Erythroblast (primary cell): ENCODE results near the gene SERTM2.
A peak's percentile ranks its signal among the peaks of the same experiment; 100 is the strongest.
"Not testable (repeated sequence)": the region's sequence is repeated elsewhere in the genome, so short reads cannot be mapped to it uniquely, and the experiment has no call there.

ENCODE experiments used
- DNase-seq, 2 experiments: peaks; one replicate each; lab custom pipeline; 2025; lab: John Stamatoyannopoulos, UW
- GATA1 ChIP-seq: IDR thresholded peaks from 2 replicates; pipeline ENCODE4 v1.6.1; 2011; ENCODE audit warnings: low read depth, mild to moderate bottlenecking, control low read depth, low read length, moderate library complexity
- POLR2A ChIP-seq: IDR thresholded peaks from 2 replicates; pipeline ENCODE4 v1.6.1; 2011; ENCODE audit warnings: mild to moderate bottlenecking, low read length

Gene SERTM2

DNA sequence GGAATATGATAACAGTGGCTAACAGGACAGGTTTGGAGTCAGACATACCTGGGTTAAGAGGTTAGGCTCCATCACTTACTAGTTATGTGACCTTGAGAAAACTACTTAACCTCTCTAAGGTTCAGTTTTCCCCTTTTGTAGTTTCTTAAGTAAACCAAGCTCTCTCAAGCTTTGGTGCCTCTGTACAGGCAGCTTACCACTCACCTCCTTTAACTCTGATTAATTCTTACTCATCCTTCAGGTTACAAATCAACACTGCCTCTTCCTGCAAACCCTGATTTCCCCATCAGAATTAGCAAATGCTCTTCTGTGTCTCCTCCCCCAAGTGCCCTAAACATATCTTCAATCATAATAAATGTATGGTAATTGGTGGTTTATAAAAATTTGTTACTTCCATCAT is 3.5 kb upstream of the SERTM2 start:
- TF ChIP-seq POLR2A, result no peak
- no peak for TF ChIP-seq GATA1
- no peak for DNase-seq

DNA sequence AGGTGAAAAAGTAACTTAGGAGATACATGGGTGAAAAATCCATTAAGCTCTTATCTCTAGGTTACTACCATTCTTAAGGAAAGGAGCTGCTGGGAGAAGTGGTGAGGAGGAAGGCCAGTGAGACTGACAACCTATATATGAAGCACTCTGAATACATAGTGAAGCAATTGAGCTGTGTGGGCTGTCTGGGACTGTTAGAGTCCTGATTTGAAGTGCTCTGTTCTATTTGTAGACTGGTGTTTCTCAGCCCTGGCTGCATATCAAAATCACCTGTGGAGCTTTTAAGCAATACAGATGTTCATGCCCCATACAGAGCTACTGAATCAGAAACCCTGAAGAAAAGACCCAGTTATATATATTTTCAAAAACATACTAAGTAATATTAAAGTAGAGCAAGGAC is 3.9 kb downstream of the SERTM2 start:
- no peak for DNase-seq
- TF ChIP-seq POLR2A, result no peak
- TF ChIP-seq GATA1, result no peak

DNA sequence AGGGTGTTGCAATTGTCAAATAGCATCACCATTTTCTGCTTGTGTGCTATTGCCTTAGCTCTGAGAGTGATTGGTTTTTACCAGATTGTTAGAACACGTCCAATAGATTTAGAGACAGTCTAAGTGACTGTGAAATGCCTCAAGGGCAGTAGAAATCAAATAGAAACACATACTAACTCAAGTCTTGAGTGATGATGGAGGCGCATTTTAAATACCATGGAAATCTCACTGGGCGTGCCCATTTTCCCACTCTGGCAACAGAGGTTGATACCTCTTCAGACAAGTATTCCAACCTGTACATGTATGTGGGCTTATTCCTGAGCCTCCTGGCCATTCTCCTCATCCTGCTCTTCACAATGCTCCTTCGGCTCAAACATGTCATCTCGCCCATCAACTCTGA is 7.2 kb downstream of the SERTM2 start:
- TF ChIP-seq GATA1, result no peak
- TF ChIP-seq POLR2A, result no peak
- no peak for DNase-seq

- DNase-seq, result no peak
- TF ChIP-seq GATA1 (no peak), POLR2A (no peak)
These were observed 7.8 kb downstream of the SERTM2 start for GRCh38 chrX:111519215-111519614.

DNA sequence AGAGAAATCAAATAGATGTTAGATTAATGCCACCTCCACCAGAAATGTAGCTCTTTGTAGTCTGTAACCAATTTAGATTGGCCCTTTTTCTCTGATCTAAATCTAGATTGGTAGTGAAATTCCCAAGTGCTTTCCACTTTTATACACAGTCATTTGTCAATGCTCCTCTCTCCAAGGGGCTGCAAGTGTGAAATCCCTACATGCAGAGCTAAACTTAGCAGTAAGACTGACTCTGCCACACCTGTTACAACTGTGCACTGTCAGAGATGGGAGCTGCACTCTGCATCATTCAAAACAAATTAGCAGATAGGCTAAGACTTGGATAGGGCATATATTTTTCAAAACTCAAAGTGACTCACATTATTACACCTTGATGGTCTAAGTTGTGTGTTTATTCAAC is 9.1 kb downstream of the SERTM2 start:
- no peak for DNase-seq
- TF ChIP-seq POLR2A (no peak), GATA1 (no peak)

DNA sequence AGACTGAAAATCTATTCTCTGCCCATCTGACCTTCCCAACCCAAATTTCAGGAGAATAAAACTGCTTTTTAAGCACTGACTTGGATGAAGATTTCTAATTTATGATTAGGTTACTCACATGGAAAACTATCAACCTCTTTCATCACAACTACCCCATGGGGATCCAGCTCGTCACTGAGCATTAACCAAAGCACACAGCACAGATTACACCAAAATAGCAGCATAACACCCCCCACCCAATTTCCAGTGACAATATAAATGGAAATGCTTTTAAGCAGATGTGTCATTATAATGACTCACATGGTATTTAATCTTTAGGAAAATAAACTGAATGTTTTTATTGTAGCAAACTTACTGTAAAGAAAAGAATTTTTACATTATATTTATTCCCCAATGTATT is 9.7 kb downstream of the SERTM2 start:
- DNase-seq, result no peak
- TF ChIP-seq GATA1 (no peak), POLR2A (no peak)

- no peak for DNase-seq
- TF ChIP-seq GATA1 (no peak), POLR2A (no peak)
These were observed 31.8 kb downstream of the SERTM2 start for GRCh38 chrX:111543212-111543741.

GRCh38 chrX:111549235-111549634 is 37.8 kb downstream of the SERTM2 start:
- DNase-seq, result not testable (repeated sequence)

DNA sequence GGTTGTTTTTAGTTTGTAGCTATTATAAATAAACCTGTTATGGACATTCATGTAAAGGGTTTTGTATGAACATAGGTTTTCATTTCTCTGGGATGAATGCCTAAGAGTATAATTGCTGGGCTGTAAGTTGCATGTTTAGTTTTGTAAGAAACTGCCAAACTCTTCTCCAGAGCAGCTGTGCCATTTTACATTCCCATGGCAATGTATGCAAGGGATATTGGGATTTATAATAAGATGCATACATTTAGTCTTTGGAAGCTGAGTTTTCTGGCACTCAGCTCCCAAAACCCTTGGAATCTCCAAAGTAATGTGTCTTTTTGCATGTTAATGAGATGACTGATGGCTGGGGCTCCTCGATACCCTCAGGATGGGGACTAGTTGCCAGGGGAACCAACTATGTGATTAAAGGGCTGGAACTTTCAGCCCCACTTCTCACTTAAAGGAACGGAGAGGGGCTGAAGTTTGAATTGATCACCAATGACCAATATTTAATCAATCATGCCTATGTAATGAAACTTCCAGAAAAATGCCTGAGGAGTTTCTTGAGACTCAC is 44.0 kb downstream of the SERTM2 start:
- DNase-seq, result no peak
- no peak for TF ChIP-seq GATA1

- TF ChIP-seq GATA1 (no peak), POLR2A (no peak)
- no peak for DNase-seq
These were observed 49.4 kb downstream of the SERTM2 start for GRCh38 chrX:111560801-111561200.

DNA sequence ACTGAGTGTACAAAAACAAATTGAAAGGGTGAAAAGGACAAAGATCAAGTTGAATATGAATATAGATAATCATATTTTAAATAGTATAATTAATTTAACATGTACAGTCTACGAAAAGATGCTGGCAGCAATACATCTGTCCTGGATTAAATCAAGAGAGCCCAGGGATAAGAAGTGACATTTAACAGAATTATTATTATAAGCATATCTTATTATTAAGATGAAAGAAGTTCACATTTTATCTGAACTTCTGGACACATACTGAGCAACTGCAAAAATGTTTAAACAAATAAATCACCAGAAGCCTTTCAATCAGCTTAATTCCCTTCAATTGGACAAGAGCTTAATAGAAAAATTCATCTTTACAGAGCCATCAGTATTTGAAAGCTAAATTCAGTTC is 50.4 kb downstream of the SERTM2 start:
- TF ChIP-seq POLR2A (no peak), GATA1 (no peak)
- DNase-seq, result no peak

DNA sequence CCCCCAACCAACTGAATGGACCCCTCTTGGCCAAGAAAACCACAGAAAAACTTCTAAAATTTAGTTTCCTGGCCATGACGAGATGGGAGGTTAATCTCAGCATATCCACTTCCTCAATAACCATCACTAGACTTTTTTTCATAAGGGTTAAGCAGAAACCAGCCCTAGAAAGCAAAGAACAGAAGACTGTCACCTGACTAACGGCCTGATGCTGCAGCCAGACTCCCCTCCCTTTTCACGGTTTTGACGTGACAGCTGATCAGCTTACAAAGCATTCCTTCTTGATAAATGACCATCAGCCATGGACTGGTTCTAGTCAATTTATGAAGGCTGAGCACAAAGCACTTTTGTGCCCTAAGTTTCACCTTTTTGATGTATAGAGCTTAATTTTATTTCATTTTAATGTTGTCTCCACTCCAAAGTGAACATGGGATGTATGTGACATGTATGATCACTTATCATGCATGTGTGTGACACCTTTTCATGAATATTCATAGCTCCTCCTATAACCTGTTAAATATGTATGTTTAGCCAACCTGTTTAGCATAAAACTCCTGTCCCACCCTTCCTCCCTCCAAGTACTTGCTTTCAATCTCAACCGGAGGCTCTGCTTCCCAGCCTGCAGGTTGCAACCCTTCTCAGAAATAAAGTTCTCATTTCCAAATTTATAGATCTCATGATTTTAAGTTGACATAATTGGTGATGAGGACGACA is 56.3 kb downstream of the SERTM2 start:
- TF ChIP-seq POLR2A (no peak), GATA1 (no peak)
- DNase-seq, result no peak

- TF ChIP-seq POLR2A (no peak), GATA1 (no peak)
- peak in 1 of 2 experiments; percentile 0 for DNase-seq
These were observed 56.9 kb downstream of the SERTM2 start for GRCh38 chrX:111568354-111568753.

GRCh38 chrX:111568817-111569216 is 57.4 kb downstream of the SERTM2 start:
- TF ChIP-seq GATA1 (no peak), POLR2A (no peak)
- DNase-seq, result no peak
